HK-2 (cell line): ENCODE results near the gene EYA3.

Source experiments
- DNase-seq: peaks from one replicate; pipeline ENCODE4 v3.0.0-alpha.2; 2018; ENCODE audit not compliant: unreplicated experiment

EYA3 gene

GRCh38 chr1:27970401-27970800, 118.0 kb downstream of the EYA3 start:
- DNase-seq, result no peak

GRCh38 chr1:27968692-27969091, 119.7 kb downstream of the EYA3 start:
- peak; percentile 65 for DNase-seq

- no peak for DNase-seq
These were observed 120.4 kb downstream of the EYA3 start for GRCh38 chr1:27967884-27968466.

GRCh38 chr1:27967106-27967883, 121.1 kb downstream of the EYA3 start:
- no peak for DNase-seq

GRCh38 chr1:27966402-27967105, 121.9 kb downstream of the EYA3 start:
- peak; percentile 52 for DNase-seq

- no peak for DNase-seq
These were observed 125.0 kb downstream of the EYA3 start for GRCh38 chr1:27963393-27963792.

- no peak for DNase-seq
These were observed 126.7 kb downstream of the EYA3 start for GRCh38 chr1:27961646-27962221.

GRCh38 chr1:27960762-27961645, 127.4 kb downstream of the EYA3 start:
- DNase-seq, result no peak

GRCh38 chr1:27959792-27960603, 128.4 kb downstream of the EYA3 start, which contains the start of gene XKR8:
Gene XKR8 (plus strand): TSS chr1:27959973. CDS start chr1:27960070, 97 bp downstream.
- DNase-seq, result peak; percentile 87

- no peak for DNase-seq
These were observed 129.9 kb downstream of the EYA3 start for GRCh38 chr1:27958513-27958912.

GRCh38 chr1:27957655-27958054, 130.8 kb downstream of the EYA3 start:
- no peak for DNase-seq

GRCh38 chr1:27956761-27957160, 131.6 kb downstream of the EYA3 start:
- no peak for DNase-seq

- no peak for DNase-seq
These were observed 133.3 kb downstream of the EYA3 start for GRCh38 chr1:27955076-27955475.

GRCh38 chr1:27954186-27954585, 134.2 kb downstream of the EYA3 start:
- no peak for DNase-seq

GRCh38 chr1:27952147-27952546, 136.3 kb downstream of the EYA3 start:
- no peak for DNase-seq

- DNase-seq, result no peak
These were observed 137.0 kb downstream of the EYA3 start for GRCh38 chr1:27951396-27951795.

GRCh38 chr1:27949027-27949426, 139.4 kb downstream of the EYA3 start:
- DNase-seq, result no peak

GRCh38 chr1:27945020-27945419, 143.4 kb downstream of the EYA3 start:
- DNase-seq, result no peak

- DNase-seq, result no peak
These were observed 146.5 kb downstream of the EYA3 start for GRCh38 chr1:27941671-27942540.
